Activated CD4-positive, alpha-beta T cell treated with anti-CD3 and anti-CD28 coated beads, Interleukin-2, amount 50 U/mL, for 4 hours (primary cell): ENCODE data around the gene TMEM234.

Experiments used
- DNase-seq, 2 experiments: peaks; one replicate each; pipeline ENCODE4 v3.0.0-alpha.2; 2020

Gene TMEM234

DNA sequence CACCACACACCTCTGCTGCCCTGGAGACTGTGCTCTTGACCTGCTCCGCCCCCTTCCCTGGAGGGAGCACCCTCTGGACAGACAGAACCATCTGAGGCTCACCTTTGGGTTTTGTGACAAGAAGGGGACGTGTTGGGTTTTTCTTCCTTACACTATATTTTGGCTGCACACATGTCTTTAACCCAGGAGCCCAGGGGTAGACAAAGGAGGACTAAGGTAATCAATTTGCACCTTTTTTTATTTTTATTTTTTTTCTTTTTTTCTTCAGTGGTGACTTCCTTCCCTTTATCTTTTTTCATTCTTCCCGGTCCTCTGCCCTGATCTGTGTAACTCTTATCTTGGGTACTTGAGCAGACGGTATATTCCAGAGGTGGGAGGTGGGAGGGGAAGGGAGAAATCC, 51.2 kb downstream of the TMEM234 start:
- DNase-seq: no peak
